Umbilical cord (tissue), 2 donors: Measurements from ENCODE around the gene NAV2. TPM values are rescaled to one million over a fixed set of nuclear protein-coding genes. Genes with fewer than 3 reads are reported as not detected.

ENCODE experiments used
- DNase-seq: peaks from one replicate; pipeline ENCODE4 v3.0.0-alpha.2; 2015; ENCODE audit warnings: low spot score
- total RNA-seq: library from RNA; depleted of rRNA; stranded (reverse); fragments of >200 nt; gene quantifications from one replicate; pipeline ENCODE4 v1.2.3, GENCODE V29; 2014; ENCODE audit warnings: low replicate concordance; ENCODE audit not compliant: insufficient read depth

Gene NAV2, protein sequence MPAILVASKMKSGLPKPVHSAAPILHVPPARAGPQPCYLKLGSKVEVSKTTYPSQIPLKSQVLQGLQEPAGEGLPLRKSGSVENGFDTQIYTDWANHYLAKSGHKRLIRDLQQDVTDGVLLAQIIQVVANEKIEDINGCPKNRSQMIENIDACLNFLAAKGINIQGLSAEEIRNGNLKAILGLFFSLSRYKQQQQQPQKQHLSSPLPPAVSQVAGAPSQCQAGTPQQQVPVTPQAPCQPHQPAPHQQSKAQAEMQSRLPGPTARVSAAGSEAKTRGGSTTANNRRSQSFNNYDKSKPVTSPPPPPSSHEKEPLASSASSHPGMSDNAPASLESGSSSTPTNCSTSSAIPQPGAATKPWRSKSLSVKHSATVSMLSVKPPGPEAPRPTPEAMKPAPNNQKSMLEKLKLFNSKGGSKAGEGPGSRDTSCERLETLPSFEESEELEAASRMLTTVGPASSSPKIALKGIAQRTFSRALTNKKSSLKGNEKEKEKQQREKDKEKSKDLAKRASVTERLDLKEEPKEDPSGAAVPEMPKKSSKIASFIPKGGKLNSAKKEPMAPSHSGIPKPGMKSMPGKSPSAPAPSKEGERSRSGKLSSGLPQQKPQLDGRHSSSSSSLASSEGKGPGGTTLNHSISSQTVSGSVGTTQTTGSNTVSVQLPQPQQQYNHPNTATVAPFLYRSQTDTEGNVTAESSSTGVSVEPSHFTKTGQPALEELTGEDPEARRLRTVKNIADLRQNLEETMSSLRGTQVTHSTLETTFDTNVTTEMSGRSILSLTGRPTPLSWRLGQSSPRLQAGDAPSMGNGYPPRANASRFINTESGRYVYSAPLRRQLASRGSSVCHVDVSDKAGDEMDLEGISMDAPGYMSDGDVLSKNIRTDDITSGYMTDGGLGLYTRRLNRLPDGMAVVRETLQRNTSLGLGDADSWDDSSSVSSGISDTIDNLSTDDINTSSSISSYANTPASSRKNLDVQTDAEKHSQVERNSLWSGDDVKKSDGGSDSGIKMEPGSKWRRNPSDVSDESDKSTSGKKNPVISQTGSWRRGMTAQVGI (N-terminal part only)
- total RNA-seq = 14.7 TPM

- peak; percentile 95 for DNase-seq
Measured at GRCh38 chr11:19712281-19713195, at the start of gene NAV2. NAV2 (plus strand) TSS chr11:19712837; CDS start chr11:19713696, 859 bp downstream.

DNA sequence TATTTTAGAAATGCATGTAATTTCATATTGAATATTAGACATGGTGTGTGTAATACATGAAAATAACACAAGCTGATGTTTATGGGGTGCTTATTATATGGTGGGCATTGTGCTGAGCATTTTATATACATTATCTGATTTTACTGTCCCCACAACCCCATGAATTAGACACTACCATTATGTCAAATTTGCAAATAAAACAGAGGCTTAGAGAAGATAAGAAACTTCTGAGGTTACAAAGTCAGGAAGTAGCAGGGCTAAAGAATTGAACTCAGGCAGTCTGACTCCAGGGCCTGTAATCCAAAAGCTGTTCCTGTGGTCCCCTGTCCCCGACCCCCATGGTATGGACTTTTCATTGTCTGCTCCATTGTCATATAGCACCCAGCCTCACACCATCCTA, 49.4 kb upstream of the NAV2 start:
- DNase-seq = no peak

GRCh38 chr11:19664886-19665548, 47.6 kb upstream of the NAV2 start:
- DNase-seq = no peak

DNA sequence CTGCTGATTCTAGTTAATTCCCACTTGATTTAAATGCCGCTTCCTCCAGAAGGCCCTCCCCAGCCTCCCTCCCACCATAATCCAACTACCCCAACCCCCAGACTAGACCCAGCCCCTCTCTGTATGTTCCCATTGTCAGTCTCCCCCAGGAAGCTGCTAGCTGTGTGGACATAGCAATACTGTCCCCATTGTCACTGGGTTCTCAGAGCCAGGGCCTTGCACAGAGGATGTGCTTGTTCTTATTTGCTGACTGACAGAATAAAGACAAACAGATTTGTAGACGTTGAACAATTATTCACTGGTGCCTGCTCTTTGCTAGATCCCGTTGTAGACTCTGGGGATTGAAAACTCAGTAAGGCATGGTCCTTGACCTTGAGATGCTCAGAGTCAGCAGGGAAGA, 45.7 kb upstream of the NAV2 start:
- no peak for DNase-seq

DNA sequence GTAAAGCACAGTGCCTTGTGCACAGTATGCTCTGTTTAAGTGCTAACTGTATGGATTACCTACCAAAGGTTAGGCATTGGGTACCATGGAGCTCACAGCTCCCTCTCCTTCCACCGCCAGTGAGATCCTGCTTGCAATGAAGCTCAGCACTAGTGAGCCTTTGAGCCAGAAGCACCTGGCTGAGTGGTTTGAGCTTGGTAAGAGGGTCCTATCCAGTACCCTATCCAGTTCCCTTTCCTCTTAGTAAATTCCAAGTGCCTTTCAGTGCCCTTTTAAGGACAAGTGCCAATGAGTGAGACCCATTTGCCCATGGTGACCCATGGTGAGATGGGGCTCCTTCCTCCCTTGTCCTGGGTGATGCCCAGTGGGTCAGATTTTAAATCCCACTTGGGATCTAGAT, 43.1 kb upstream of the NAV2 start:
- DNase-seq = no peak

GRCh38 chr11:19670030-19670791, 42.4 kb upstream of the NAV2 start:
- DNase-seq = no peak

- no peak for DNase-seq
Measured at GRCh38 chr11:19672586-19673206, 39.9 kb upstream of the NAV2 start.

- peak; percentile 67 for DNase-seq
Measured at GRCh38 chr11:19673924-19674729, 38.5 kb upstream of the NAV2 start.

DNA sequence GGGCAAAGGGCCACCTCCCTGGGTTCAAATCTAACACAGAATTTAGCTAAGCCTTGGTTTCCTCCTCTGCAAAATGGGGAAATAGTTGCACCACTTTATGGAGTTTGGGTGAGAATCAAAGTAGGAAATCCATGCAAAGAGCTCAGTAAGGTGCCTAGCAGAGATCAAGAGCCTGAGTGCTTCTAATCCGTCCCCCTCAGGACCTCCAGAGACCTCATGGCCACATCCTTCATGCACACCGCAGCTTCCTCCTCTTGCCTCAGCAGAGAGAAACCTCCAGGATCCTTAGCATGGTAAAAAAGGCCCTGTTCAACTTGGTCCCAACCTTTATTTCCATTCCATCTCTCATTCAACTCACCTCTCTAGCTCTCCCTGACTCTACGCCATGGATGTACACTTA, 37.8 kb upstream of the NAV2 start:
- no peak for DNase-seq

DNA sequence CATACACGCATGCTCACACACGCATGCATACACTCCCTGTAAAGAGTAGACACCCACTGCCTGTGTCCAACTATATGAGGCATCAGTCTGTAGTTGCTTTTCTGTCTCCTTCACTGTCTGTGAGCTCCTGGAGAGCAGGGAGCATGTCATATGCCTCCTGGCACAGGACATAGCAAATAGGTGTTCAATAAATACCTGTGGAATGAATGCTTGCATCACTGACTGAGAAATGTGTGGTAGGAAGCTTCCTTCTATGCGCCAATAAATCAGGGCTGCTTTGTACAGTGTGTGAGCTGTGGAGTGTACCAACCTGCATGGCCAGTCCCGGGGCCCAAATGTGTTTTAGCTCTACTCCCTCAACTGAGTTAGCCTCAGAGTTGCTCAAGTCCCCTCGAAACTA, 37.2 kb upstream of the NAV2 start:
- no peak for DNase-seq

DNA sequence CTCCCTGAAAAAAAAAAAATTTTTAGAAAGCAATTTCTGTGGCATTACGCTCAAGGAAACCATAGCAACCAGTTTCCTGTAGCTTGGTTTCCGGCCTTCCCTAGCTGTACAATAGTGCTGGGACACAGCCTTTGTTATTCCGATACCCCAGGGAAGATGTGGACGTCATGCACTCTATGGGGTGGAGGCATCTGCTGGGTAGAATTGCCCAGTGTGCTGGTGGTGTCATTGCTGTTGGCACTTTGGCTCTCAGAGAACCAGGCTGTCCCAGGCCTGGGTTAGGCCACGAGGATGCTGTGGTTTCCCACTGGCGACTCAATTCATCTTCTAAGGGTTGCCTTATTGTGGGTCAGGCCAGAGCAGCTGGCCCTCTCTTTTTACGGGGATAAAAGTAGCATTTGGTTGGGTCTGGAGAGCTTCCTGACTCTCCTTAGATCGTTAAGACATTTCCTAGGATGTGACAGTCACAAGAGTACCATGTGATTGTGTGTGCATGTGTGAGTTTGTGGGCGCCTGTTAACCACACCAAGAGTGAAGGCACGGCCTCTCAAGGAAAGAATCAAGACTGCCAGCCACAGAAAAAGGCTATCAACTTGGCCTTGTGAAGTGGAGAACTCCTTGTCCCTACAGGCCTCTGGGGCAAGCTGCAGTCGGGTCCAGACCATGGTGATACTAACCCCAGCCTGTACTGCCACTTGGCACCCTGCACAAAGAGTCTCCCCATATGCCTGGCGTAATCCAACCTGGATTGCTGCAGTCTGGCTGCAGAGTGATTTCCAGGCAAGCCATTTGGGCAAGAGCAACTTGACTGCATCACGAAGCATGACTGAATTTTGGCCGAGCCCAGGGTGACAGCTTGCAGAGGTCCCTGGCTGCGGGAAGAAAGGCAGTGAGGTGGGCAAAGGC, 35.9 kb upstream of the NAV2 start:
- DNase-seq = no peak

- DNase-seq = peak; percentile 86
Measured at GRCh38 chr11:19677381-19678080, 35.1 kb upstream of the NAV2 start.

GRCh38 chr11:19679952-19680828, 32.4 kb upstream of the NAV2 start:
- DNase-seq = peak; percentile 96

DNA sequence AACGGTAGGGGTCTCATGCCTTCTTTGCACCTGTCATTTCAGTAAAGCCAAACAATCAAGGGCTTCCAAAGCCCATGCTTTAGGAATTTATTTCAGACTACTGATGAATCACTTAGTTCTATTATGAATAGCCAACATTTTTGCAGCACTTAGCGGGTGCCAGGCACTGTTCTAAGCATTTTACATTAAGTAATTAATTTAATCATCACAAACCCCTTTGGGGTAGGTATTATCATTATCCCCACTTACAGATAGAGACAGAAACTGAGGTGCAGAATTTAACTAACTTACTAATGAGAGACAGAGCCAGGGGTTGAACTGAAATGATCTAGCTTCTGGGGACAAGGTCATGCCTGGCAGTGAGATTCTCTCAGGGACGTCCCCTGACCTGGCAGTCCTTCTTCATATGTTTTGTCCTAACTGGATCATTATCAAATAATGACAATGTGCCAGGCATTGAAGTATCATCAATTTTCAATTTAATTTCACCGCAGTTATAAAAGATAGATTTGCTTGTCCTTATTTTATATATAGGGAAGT, 31.7 kb upstream of the NAV2 start:
- no peak for DNase-seq

DNA sequence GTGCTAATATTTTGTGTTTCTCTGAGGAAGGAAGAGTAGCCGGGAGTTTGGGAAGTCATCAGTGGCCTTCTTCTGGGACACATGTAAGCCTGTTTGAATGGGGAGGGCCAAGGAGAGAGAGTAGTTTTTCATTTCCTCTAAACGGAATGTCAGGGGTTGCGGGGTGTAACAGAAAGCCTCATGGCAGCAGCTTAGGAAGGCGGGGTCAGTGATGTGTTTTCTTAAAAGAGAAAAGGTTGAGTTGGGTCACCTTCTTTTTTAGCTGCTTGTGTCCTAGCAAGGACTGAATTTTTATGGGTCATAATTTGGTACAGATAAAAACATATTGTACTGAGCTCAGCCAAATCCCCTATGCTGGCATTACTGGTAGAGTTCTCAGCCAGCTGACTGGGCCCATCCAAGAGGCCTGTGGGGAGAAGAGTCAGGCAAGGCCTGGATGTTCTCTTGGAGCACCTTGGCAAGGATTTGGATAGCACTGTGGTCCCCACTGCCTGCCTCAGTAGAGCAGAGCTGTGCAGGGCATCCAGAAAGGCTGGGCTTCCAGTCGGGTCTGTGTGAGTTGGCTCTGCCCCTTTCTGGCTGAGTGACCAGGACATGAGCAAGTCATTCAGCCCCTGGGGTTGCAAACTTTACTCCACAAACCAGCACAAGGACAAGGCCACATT, 29.4 kb upstream of the NAV2 start:
- DNase-seq = no peak
